ENCODE results near the gene ATP13A5. TPM values are rescaled to one million over a fixed set of nuclear protein-coding genes. Genes with fewer than 3 reads are reported as not detected.

ATP13A5 gene
- total RNA-seq, 6 donors from 2014 or later = 0.66 to 8.9 (median 1.6) TPM

DNA sequence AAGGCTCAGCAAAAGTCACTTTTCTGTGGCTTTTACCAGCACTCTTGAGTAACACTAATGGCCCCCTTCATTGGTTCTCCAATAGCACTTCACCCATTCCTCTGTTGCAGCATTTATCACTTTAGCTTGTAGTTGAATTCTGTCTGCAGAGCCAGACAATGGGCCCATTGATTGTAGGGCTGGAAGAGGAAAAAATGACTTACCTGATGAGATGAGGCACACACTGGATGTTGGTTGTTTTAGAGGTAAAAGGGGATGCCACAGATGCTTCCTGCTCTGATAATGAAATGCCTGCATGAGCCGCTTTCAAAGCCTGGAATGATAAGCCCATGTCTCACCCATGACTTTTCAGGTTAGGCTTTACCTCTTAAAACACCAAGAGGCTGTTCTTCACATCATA, 73.2 kb downstream of the ATP13A5 start:
- WGBS, 2 donors = 79 to 94% methylated on average over 1 of the region's 1 CpG

DNA sequence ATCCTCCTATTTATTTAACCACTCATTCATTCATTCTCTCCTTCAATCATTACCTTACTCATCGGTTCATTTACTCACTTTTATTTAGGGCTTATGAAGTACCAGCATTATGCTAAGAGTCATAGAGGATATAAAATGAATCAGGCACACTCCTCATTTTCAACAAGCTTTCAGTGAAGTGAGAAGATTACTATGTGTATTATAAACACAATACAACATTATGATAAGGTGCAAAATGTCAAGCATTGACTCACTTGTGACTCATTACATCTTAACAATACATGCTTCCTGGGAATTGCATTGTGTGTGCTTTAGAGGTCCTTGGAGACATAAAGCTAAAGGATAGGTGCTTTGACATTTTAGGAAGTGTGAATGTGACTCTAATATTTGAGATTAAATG, 77.1 kb downstream of the ATP13A5 start:
- H3K27me3 ChIP-seq = no peaks in the 10 kb centered on the region
- no peaks in the 10 kb centered on the region for H3K9me3 ChIP-seq
- H3K27ac ChIP-seq = no peak overlapping the region
- H3K36me3 ChIP-seq = no peaks in the 10 kb centered on the region
- DNase-seq (no peak), ATAC-seq (ENCODE audit: low FRiP score in 2 of 2) (no peak)
- H3K4me3 ChIP-seq = no peak overlapping the region
- H3K4me1 ChIP-seq = no peaks in the 10 kb centered on the region
- TF ChIP-seq EP300 (IDR thresholded peaks at IDR 0.05) = no peak
- TF ChIP-seq, protein P1, sequence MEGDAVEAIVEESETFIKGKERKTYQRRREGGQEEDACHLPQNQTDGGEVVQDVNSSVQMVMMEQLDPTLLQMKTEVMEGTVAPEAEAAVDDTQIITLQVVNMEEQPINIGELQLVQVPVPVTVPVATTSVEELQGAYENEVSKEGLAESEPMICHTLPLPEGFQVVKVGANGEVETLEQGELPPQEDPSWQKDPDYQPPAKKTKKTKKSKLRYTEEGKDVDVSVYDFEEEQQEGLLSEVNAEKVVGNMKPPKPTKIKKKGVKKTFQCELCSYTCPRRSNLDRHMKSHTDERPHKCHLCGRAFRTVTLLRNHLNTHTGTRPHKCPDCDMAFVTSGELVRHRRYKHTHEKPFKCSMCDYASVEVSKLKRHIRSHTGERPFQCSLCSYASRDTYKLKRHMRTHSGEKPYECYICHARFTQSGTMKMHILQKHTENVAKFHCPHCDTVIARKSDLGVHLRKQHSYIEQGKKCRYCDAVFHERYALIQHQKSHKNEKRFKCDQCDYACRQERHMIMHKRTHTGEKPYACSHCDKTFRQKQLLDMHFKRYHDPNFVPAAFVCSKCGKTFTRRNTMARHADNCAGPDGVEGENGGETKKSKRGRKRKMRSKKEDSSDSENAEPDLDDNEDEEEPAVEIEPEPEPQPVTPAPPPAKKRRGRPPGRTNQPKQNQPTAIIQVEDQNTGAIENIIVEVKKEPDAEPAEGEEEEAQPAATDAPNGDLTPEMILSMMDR (IDR thresholded peaks at IDR 0.05) = no peak
- TF ChIP-seq POLR2A (IDR thresholded peaks at IDR 0.05) = no peak
- no peak for TF ChIP-seq POLR2AphosphoS5 (IDR thresholded peaks at IDR 0.05)
- 83 to 88% methylated on average over 1 of the region's 1 CpG for WGBS, 2 donors

More for the DNA sequence above, 73.2 kb downstream of the ATP13A5 start:
- H3K27me3 ChIP-seq = no peaks in the 10 kb centered on the region
- H3K27ac ChIP-seq = no peak overlapping the region
- TF ChIP-seq EP300 (IDR thresholded peaks at IDR 0.05) = no peak
- no peak for TF ChIP-seq POLR2A (IDR thresholded peaks at IDR 0.05)
- TF ChIP-seq, protein P1 (IDR thresholded peaks at IDR 0.05) = no peak
- TF ChIP-seq POLR2AphosphoS5 (IDR thresholded peaks at IDR 0.05) = no peak
- no peaks in the 10 kb centered on the region for H3K36me3 ChIP-seq
- no peak overlapping the region for H3K4me3 ChIP-seq
- no peaks in the 10 kb centered on the region for H3K9me3 ChIP-seq
- H3K4me1 ChIP-seq = no peaks in the 10 kb centered on the region
- DNase-seq = no peak
- ATAC-seq (ENCODE audit: low FRiP score in 2 of 2) = no peak

DNA sequence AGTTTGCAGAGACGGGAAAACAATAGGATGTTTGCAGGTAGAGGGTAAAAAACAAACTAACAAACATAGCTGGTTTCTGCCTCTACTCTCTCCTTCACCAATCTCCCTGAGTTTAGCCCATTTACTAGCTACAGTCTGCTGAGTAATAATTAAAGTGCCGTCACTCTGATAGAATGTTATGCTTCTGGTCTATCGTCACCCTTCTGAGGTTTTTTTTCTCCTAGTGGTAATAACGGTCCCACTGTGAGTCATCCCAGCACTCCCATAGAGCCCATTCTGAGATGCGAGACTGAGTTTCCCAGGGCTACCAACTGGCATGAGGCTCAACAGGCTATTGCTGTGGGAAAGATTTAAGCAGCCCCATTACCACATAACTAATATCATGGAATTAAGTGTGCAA, 81.1 kb downstream of the ATP13A5 start:
- Histone ChIP-seq H3K27ac (no peak overlapping the region), H3K9me3 (no peaks in the 10 kb centered on the region), H3K4me1 (no peaks in the 10 kb centered on the region), H3K27me3 (no peaks in the 10 kb centered on the region), H3K36me3 (no peaks in the 10 kb centered on the region), H3K4me3 (no peak overlapping the region)
- TF ChIP-seq, protein P1 (IDR thresholded peaks at IDR 0.05) = no peak
- TF ChIP-seq EP300 (IDR thresholded peaks at IDR 0.05) = no peak
- TF ChIP-seq POLR2A (IDR thresholded peaks at IDR 0.05) = no peak
- TF ChIP-seq POLR2AphosphoS5 (IDR thresholded peaks at IDR 0.05) = no peak
- 84 to 88% methylated on average over 5 of the region's 5 CpGs for WGBS, 2 donors
- no peak for DNase-seq
- no peak for ATAC-seq (ENCODE audit: low FRiP score in 2 of 2)

DNA sequence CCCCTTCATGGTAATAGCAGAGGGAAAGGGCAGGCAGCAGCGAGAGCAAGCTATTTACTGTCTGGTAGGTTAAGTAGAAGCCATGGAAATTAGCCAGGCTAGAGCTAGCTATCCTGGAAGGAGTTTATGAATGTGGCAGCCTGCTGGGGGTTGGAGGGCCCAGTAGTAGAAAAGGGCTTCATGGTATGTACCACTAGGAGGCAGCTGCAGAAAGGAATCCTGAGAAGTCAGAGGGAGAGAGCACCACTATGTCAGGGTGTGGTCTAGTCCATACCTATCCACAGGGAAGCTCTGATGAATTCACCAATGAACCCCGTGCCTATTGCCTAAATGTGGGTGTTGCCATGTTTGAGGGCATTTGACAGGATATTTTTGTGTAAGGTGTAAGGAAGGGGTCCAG, 82.6 kb downstream of the ATP13A5 start:
- no peak for DNase-seq
- no peaks in the 10 kb centered on the region for H3K36me3 ChIP-seq
- peak in 1 of 2 donors; percentile 16 for ATAC-seq (ENCODE audit: low FRiP score in 2 of 2)
- 70 to 88% methylated on average over 2 of the region's 2 CpGs for WGBS, 2 donors
- H3K4me3 ChIP-seq = no peak overlapping the region
- no peaks in the 10 kb centered on the region for H3K27me3 ChIP-seq
- peaks cover 0 to 8% (median 4%) of the 10 kb centered on the region in 4 donors for H3K9me3 ChIP-seq
- H3K4me1 ChIP-seq = no peaks in the 10 kb centered on the region
- no peak overlapping the region for H3K27ac ChIP-seq
- TF ChIP-seq POLR2AphosphoS5 (IDR thresholded peaks at IDR 0.05) (no peak), EP300 (IDR thresholded peaks at IDR 0.05) (no peak), POLR2A (IDR thresholded peaks at IDR 0.05) (no peak)
- TF ChIP-seq, protein P1 (IDR thresholded peaks at IDR 0.05) = no peak

DNA sequence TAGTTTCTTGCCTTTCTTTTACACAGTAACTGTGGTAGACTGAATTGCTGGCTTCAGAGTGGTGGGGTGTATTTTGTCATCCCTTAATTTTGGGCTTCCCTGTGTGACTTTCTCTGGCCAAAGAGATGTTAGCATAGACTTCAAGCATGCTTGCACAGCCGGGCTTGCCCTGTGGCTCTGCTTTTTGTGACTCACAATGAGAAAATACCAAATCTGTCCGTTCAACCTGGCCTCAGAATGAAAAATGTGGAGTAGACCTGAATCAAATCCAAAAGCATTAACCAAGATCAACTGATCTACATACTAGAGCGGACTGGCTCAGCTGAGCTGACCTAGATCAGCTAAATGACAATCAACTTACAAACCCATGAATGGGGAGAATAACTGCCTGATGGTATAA, 86.2 kb downstream of the ATP13A5 start:
- no peak for DNase-seq
- WGBS, 2 donors = 81 to 87% methylated on average over 3 of the region's 3 CpGs
- ATAC-seq (ENCODE audit: low FRiP score in 2 of 2) = no peak
- TF ChIP-seq, protein P1 (IDR thresholded peaks at IDR 0.05) = no peak
- TF ChIP-seq POLR2A (IDR thresholded peaks at IDR 0.05) = no peak
- TF ChIP-seq POLR2AphosphoS5 (IDR thresholded peaks at IDR 0.05) = no peak
- no peak for TF ChIP-seq EP300 (IDR thresholded peaks at IDR 0.05)
- Histone ChIP-seq H3K27ac (no peak overlapping the region), H3K9me3 (peaks cover 0 to 8% (median 4%) of the 10 kb centered on the region in 4 donors), H3K4me3 (no peak overlapping the region), H3K36me3 (no peaks in the 10 kb centered on the region), H3K27me3 (no peaks in the 10 kb centered on the region), H3K4me1 (no peaks in the 10 kb centered on the region)
